Adrenal gland (tissue), 5 donors: ENCODE measurements around the gene TBX4.

Experiments
- CTCF ChIP-seq, 6 experiments: fragments of 450-650 bp in 4 of 6; fragments of 200-600 bp in 2 of 6; sonication (generic) in 1 of 6; IDR thresholded peaks; 1 replicate in 5 of 6; 2 replicates in 1 of 6; pipeline versions ENCODE4 v1.5.1 to v1.8.0; 2016 to 2021; ENCODE audit warnings: antibody characterized with exemption in 6 of 6, mild to moderate bottlenecking in 2 of 6, moderate library complexity in 1 of 6
- POLR2A ChIP-seq, 2 donors: fragments of 450-650 bp; IDR thresholded peaks; one replicate each; pipeline ENCODE4 v1.6.1; 2017; ENCODE audit warnings: antibody characterized with exemption in 2 of 2, mild to moderate bottlenecking in 2 of 2, moderate library complexity in 1 of 2
- donor health status: DM: no; HTN: no; CAD: no.

- no peak for TF ChIP-seq CTCF (IDR thresholded peaks at IDR 0.05)
- TF ChIP-seq POLR2A (IDR thresholded peaks at IDR 0.05), result no peak
These were observed 31.5 kb downstream of the TBX4 start for GRCh38 chr17:61483778-61484116.
